OCI-LY1 (cell line): ENCODE measurements around the gene TRNAU1AP.

Source experiments
- H2AFZ ChIP-seq: fragments of 200-600 bp; sonication (generic), shearing (Covaris generic); 2 replicates; pipeline ENCODE4 v1.6.0; 2014; ENCODE audit warnings: antibody characterized with exemption, mild to moderate bottlenecking, low read length
- H3F3A ChIP-seq: fragments of 200-600 bp; sonication (generic), shearing (Covaris generic); 2 replicates; pipeline ENCODE4 v1.6.0; 2014; ENCODE audit warnings: mild to moderate bottlenecking, antibody characterized with exemption, low read length, moderate library complexity; ENCODE audit not compliant: insufficient read depth
- H3K27ac ChIP-seq: fragments of 200-600 bp; sonication (generic); 2 replicates; pipeline ENCODE4 v1.5.1; 2014; ENCODE audit warnings: low read length, mixed run types, mild to moderate bottlenecking, low read depth; ENCODE audit not compliant: poor library complexity, severe bottlenecking
- H3K27me3 ChIP-seq: fragments of 200-600 bp; sonication (generic); 2 replicates; pipeline ENCODE4 v1.6.0; 2014; ENCODE audit warnings: antibody characterized with exemption, mild to moderate bottlenecking, low read length, moderate library complexity; ENCODE audit not compliant: insufficient read depth
- H3K36me3 ChIP-seq: fragments of 200-600 bp; sonication (generic); 2 replicates; pipeline ENCODE4 v1.6.1; 2014; ENCODE audit warnings: mild to moderate bottlenecking, antibody characterized with exemption, low read length, moderate library complexity, mixed read lengths; ENCODE audit not compliant: insufficient read depth
- H3K4me1 ChIP-seq: fragments of 200-600 bp; sonication (generic); 2 replicates; pipeline ENCODE4 v1.5.1; 2014; ENCODE audit warnings: mild to moderate bottlenecking, low read length, moderate library complexity; ENCODE audit not compliant: insufficient read depth, severe bottlenecking
- H3K4me2 ChIP-seq: fragments of 200-600 bp; sonication (generic), shearing (Covaris generic); 2 replicates; pipeline ENCODE4 v1.6.1; 2014; ENCODE audit warnings: low read length
- H3K4me3 ChIP-seq: fragments of 200-600 bp; sonication (generic); 2 replicates; pipeline ENCODE4 v1.5.1; 2014; ENCODE audit warnings: low read length, low read depth, mild to moderate bottlenecking, mixed read lengths; ENCODE audit not compliant: poor library complexity, severe bottlenecking
- H3K79me2 ChIP-seq: fragments of 200-600 bp; shearing (Covaris generic); 2 replicates; pipeline ENCODE4 v1.6.1; 2016; ENCODE audit warnings: mixed run types, low read length, mixed read lengths; ENCODE audit not compliant: insufficient read depth
- H3K9ac ChIP-seq: fragments of 200-600 bp; sonication (generic), shearing (Covaris generic); 2 replicates; pipeline ENCODE4 v1.6.1; 2014; ENCODE audit warnings: mild to moderate bottlenecking, low read length, mixed read lengths
- H3K9me2 ChIP-seq: fragments of 200-600 bp; sonication (generic), shearing (Covaris generic); 2 replicates; pipeline ENCODE4 v1.6.1; 2014; ENCODE audit warnings: low read depth, mild to moderate bottlenecking, low read length, mixed read lengths
- H3K9me3 ChIP-seq: fragments of 200-600 bp; shearing (Covaris generic); 2 replicates; pipeline ENCODE4 v1.6.1; 2014; ENCODE audit warnings: low read length, mixed read lengths
- H4K20me1 ChIP-seq: fragments of 200-600 bp; sonication (generic), shearing (Covaris generic); 2 replicates; pipeline ENCODE4 v1.6.0; 2016; ENCODE audit warnings: mild to moderate bottlenecking, low read length; ENCODE audit not compliant: insufficient read depth
- CTCF ChIP-seq: fragments of 200-600 bp; sonication (generic), shearing (Covaris generic); IDR thresholded peaks from 2 replicates; pipeline ENCODE4 v1.5.1; 2017; ENCODE audit warnings: mild to moderate bottlenecking, antibody characterized with exemption, low read length, moderate library complexity, mixed read lengths
- EZH2 ChIP-seq: fragments of 200-600 bp; sonication (generic), shearing (Covaris generic); IDR thresholded peaks from 2 replicates; pipeline ENCODE4 v1.8.0; 2017; ENCODE audit warnings: borderline replicate concordance, mixed run types, mild to moderate bottlenecking, antibody characterized with exemption, low read length, moderate library complexity, mixed read lengths

The TRNAU1AP gene

GRCh38 chr1:28545246-28545628 is 7.6 kb upstream of the TRNAU1AP start:
- Histone ChIP-seq H3K9ac (no peak overlapping the region), H3K9me3 (no peaks in the 10 kb centered on the region), H3K79me2 (no peaks in the 10 kb centered on the region), H3K4me1 (peaks cover 8% of the 10 kb centered on the region), H3K9me2 (no peaks in the 10 kb centered on the region), H2AFZ (no peak overlapping the region), H3F3A (no peaks in the 10 kb centered on the region), H4K20me1 (no peaks in the 10 kb centered on the region), H3K27ac (no peak overlapping the region), H3K4me2 (no peak overlapping the region), H3K36me3 (no peaks in the 10 kb centered on the region), H3K27me3 (no peaks in the 10 kb centered on the region), H3K4me3 (no peak overlapping the region)
- TF ChIP-seq CTCF (no peak), EZH2 (no peak)

- no peaks in the 10 kb centered on the region for H3K79me2 ChIP-seq
Measured at GRCh38 chr1:28548318-28548717, 4.6 kb upstream of the TRNAU1AP start.

GRCh38 chr1:28551381-28551780 is 1.5 kb upstream of the TRNAU1AP start:
- 0 out of 2 replicates have a peak, but pooled peaks cover 4% of the 10 kb centered on the region for H3K79me2 ChIP-seq
- no peak overlapping the region for H3K27ac ChIP-seq
- no peaks in the 10 kb centered on the region for H3F3A ChIP-seq
- peaks cover 6% of the 10 kb centered on the region for H3K36me3 ChIP-seq
- no peak for TF ChIP-seq CTCF
- no peak for TF ChIP-seq EZH2
- no peak overlapping the region for H3K4me2 ChIP-seq
- H2AFZ ChIP-seq, result no peak overlapping the region
- no peak overlapping the region for H3K9ac ChIP-seq
- H4K20me1 ChIP-seq, result no peaks in the 10 kb centered on the region
- H3K9me2 ChIP-seq, result no peaks in the 10 kb centered on the region
- no peaks in the 10 kb centered on the region for H3K9me3 ChIP-seq
- H3K27me3 ChIP-seq, result no peaks in the 10 kb centered on the region
- H3K4me1 ChIP-seq, result peaks cover 23% of the 10 kb centered on the region
- no peak overlapping the region for H3K4me3 ChIP-seq

More at GRCh38 chr1:28548318-28548717, 4.6 kb upstream of the TRNAU1AP start:
- no peak overlapping the region for H3K4me2 ChIP-seq
- H3K9me2 ChIP-seq, result no peaks in the 10 kb centered on the region
- H2AFZ ChIP-seq, result no peak overlapping the region
- no peaks in the 10 kb centered on the region for H3K9me3 ChIP-seq
- no peak overlapping the region for H3K9ac ChIP-seq
- H3F3A ChIP-seq, result no peaks in the 10 kb centered on the region
- no peaks in the 10 kb centered on the region for H4K20me1 ChIP-seq
- no peak for TF ChIP-seq EZH2
- no peak for TF ChIP-seq CTCF
- H3K4me3 ChIP-seq, result no peak overlapping the region
- H3K27me3 ChIP-seq, result no peaks in the 10 kb centered on the region
- H3K27ac ChIP-seq, result no peak overlapping the region
- H3K4me1 ChIP-seq, result peaks cover 19% of the 10 kb centered on the region
- no peaks in the 10 kb centered on the region for H3K36me3 ChIP-seq
